CD4-positive, alpha-beta T cell treated with Interleukin-6 at 100 ng/mL for 8 hours (primary cell): ENCODE results near the gene GNAT3.

Experiments
- DNase-seq: peaks from one replicate; pipeline ENCODE4 v3.0.0-alpha.2; 2020; ENCODE audit warnings: mixed read lengths, low spot score

GNAT3 gene

DNA sequence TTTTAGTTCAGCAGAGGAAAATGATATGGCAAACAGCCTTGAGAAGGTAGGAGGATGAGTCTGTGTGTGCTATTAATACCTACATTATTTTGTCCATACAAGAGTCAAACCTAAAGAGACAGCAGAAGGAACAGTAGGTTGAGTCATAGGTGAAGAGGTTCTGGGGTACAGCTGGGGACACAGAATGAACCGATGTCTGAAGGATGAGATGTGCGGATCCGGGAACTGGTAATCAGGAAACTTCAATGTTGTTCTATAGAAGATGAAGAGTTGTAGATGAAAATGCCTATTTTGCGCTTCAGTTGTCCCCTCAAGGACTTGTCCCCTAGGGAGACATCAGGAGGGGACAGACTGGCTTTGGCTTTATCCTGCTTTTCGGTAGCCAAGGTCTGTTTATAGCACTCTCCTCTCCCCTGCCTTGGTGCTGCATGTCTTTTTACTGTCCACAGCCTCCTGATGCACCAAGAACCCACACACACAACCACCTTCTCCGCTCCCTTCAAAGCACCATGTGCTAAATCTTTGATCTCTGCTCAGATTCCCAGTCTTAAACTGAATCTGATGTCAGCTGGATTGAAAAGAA lies 94.6 kb downstream of the GNAT3 start:
- no peak for DNase-seq

DNA sequence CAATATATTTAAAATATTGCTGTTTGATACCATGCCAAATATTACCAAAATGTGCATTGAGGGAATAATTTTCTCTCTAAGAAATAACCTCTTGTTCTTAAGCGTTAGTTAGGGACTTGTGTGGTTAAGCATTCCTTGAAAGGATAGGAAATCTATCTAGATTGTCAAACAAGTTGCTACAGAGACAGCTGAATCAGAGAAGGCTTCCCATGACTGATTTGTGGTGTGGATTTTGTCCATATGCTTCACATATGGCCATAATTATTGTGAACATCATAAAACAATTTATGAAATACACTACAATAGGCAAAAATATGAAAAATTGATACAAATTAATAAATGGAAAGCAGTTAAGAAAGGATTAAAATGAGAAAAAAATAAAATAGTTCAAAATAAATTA lies 96.3 kb downstream of the GNAT3 start:
- no peak for DNase-seq

DNA sequence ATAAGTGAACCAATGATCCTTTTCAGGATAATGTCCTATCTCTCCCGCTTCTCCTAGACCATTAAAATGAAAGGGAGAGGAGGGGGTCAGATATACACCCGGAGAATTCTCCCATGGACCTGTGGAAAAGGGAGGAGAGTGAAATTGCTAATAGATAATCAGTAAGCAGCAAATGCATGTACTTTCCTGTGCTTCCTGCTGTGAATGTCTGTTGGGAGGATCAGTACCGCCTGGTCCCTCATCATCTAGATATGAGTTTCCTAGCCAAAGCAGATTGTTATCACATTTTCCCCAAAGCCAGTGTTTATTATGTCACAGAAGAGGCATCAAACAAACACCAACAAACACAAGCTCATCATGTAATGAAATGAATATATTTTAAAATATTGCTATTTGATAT lies 96.8 kb downstream of the GNAT3 start:
- no peak for DNase-seq

DNA sequence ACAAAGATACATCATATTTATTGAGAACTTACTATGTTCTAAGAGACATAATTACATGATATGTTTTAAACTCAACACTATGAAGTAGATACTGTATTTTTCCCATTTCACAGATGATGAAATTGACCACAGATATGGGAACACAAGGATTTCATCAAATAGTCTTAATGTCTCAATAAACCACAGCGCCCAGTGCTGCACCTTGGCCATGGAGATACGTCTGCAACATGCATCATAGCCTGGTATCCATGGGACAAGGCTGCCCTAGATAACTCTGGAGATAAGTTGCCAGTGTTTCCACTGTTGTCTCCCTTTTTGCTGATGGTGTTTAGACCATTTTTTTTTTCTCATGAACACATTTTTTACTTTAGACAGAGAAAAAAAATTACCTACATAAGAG lies 97.5 kb downstream of the GNAT3 start:
- DNase-seq = no peak

DNA sequence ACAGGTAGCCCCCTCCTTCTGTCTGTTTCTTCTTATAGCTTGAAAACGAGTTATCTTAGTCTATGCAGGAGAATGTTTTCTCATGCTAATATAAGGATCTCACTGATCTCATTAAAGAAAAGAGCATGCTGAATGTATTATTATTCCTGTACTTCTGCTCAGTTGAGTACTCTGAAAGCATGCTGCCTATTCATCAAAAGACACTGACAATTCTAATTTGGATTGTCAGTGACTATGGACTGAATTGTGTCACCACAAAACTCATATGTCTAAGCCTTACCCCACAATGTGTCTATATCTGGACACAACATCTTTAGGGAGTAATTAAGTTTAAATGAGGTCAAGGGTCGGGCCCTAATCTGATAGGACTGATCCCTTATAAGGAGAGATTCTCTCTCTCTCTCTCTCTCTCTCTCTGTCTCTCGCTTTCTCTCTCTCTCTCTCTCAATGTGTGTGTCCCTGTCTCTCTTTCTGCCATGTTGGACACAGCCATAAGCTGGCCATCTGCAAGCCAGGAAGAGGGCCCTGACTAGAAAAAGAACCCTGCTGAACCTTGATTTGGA lies 98.4 kb downstream of the GNAT3 start:
- DNase-seq = no peak

DNA sequence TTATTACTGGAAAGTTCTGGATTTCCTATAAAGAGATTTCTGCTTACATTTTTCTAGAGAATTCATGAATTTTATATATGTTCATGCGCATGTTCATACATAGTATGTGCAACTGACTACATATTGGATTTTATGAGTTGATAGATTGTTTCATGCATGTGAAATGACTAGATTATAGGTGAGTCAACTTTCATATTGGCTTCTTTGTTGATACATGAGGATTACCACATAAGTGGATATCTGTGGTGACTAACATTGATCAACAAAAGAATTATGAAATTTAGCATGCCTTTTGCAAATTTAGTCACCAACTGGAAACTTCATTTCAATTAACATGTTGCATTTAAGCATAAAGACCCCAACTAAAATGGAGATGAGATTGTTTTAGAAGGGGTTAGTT lies 99.0 kb downstream of the GNAT3 start:
- no peak for DNase-seq

GRCh38 chr7:80411621-80412020 lies 100.2 kb downstream of the GNAT3 start:
- no peak for DNase-seq

GRCh38 chr7:80410081-80410480 lies 101.8 kb downstream of the GNAT3 start:
- no peak for DNase-seq
